ENCODE data around the gene GDF2.

Gene GDF2

DNA sequence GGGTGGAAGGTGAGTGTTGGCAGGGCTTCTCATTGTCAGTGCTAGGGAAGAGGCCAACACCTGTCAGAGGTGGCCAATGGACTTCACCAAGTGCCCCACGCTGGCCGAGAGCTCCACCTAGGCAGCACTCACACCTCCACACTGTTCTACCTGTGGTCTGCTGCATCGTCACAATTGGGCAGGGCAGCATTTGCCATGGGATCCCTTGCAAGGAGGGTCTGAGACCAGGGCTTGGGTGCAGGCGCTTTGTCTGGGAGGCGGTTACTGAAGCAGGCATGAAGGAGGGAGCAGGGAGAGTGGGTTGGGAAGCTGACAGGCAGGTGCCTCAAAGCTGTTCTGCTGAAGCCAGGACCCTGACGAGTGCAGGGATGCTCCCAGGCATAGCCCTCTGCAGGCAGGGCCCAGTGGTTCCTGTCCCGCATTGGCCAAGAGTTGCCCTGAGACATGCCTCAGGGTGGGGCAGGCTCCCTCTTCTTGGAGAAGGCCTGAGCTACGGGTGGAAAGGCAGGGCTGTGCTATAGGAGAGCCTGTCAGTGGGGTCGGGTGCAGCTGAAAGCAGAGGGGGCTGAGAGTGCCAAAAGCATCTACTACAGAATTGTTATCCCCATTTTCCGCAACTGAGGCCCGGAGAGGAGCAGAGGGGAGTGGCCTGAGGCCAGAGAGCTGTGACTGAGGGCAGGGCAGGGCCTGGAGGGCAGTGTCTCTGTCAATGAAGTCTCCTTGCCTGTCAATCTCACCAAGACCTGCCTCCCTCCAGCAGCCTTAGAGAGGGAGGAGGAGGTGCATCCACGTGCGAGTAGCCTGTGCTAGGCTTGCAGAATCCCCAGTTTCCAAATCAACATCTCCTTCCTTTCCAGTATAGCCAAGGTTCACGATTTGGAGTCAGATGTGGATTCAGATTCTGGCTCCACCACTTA lies 29.9 kb downstream of the GDF2 start:
- TF ChIP-seq, protein P1, sequence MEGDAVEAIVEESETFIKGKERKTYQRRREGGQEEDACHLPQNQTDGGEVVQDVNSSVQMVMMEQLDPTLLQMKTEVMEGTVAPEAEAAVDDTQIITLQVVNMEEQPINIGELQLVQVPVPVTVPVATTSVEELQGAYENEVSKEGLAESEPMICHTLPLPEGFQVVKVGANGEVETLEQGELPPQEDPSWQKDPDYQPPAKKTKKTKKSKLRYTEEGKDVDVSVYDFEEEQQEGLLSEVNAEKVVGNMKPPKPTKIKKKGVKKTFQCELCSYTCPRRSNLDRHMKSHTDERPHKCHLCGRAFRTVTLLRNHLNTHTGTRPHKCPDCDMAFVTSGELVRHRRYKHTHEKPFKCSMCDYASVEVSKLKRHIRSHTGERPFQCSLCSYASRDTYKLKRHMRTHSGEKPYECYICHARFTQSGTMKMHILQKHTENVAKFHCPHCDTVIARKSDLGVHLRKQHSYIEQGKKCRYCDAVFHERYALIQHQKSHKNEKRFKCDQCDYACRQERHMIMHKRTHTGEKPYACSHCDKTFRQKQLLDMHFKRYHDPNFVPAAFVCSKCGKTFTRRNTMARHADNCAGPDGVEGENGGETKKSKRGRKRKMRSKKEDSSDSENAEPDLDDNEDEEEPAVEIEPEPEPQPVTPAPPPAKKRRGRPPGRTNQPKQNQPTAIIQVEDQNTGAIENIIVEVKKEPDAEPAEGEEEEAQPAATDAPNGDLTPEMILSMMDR (IDR thresholded peaks at IDR 0.05) = no peak

DNA sequence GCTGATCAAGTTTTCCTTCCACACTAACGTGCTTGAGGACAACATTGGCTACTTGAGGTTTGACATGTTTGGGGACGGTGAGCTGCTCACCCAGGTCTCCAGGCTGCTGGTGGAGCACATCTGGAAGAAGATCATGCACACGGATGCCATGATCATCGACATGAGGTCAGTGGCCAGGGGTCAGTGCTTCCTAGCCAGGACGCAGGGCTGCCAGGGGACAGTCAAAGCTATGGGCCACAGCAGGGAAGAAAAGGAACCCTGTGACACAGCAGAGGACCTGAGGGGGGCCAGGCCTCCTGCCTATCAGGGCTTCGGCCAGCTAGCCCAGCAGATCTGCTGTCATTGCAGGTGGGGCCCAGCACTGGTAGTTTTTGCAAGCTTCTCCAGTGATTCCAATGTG lies 31.1 kb downstream of the GDF2 start:
- TF ChIP-seq, protein P1 (IDR thresholded peaks at IDR 0.05) = no peak

DNA sequence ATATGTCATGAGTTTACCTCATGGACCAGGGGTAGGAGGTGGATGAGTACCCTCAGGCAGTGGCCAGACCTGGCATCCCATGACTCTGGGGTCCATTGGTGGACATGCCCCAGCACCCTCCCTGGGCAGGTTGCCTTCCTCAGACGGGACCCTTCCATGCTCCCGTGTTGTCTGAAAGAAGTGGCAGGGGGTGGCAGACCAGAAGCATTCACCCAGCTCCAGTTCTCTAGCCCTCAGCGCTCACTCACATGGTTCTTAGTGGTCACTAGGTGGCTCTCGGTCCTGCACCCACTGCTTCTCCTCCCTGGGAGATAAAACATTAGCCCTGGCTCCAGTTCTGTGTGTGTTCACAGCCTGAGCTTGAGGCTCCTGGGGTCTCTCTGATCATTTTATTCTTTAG lies 31.9 kb downstream of the GDF2 start:
- TF ChIP-seq, protein P1 (IDR thresholded peaks at IDR 0.05) = no peak

DNA sequence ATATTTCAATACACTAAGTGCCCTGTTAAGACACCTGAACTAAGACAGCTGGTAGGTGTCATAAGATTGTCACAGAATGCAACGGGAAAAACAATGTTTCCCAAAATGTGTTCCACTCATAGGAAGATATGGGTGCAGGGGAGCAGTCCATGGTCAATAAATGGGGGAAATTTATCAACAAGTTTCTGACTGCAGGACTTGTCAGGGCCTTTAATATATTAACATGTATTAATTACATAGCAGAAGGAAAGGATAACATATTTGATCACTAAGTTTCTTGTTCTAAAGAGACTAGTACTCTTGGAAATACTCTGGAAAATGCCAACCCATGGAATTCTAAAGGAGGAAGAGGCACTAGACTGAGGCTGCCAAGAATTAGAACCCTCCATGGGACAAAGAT lies 32.6 kb downstream of the GDF2 start:
- TF ChIP-seq, protein P1 (IDR thresholded peaks at IDR 0.05) = no peak

DNA sequence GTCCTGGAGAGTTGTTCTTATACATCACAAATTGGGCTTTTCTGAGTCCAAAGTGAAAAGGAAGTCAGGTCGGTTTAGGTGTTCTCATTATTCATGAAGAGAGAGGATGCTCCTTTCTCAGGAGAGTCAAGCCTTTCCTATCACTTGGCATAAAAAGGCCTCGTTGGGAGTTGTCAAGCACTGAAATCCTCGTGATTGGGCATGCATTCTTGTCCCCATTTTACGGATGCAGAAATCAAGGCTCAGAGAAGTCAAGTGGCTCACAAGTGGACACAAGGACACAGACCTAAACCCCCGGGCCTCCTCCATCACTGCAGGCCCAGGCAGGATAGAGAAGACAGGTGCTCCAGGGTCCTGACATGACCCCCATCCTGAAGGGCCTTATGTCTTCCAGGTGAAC lies 34.5 kb downstream of the GDF2 start:
- TF ChIP-seq, protein P1 (IDR thresholded peaks at IDR 0.05) = no peak

DNA sequence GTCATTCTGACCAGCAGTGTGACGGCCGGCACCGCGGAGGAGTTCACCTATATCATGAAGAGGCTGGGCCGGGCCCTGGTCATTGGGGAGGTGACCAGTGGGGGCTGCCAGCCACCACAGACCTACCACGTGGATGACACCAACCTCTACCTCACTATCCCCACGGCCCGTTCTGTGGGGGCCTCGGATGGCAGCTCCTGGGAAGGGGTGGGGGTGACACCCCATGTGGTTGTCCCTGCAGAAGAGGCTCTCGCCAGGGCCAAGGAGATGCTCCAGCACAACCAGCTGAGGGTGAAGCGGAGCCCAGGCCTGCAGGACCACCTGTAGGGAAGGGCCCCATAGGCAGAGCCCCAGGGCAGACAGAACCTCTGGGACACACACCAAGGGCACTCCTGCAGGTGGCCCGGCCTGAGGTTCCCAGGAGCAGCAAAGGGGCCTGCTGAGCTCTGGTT lies 34.9 kb downstream of the GDF2 start:
- TF ChIP-seq, protein P1 (IDR thresholded peaks at IDR 0.05) = no peak

DNA sequence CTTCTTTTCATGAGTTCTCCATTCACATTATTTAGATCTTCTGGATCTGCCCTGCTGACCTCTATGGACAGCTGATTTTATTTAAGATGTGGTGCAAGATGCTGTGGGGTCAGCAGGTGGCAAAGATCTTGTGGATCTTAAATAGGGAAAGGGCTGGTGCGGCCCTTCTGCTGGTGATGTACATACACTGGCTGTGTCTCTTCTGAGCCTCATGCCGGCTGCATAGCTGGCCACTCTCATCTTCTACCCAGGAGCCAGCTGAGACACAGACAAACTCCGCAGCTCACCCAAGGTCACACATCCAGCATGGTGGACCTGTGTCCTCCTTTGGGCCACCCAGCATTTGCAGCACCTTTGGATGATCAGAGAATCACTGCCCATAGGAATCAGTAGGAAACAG lies 35.7 kb downstream of the GDF2 start:
- TF ChIP-seq, protein P1 (IDR thresholded peaks at IDR 0.05) = no peak
